Pancreas (tissue), 10 donors: ENCODE measurements around the gene RAI1. TPM values are rescaled to one million over a fixed set of nuclear protein-coding genes. Genes with fewer than 3 reads are reported as not detected.

Experiments used
- ATAC-seq, 4 donors: fragments of 200-7000 bp; cut with Tn5 transposase; one replicate each; pipeline versions ENCODE4 v1.8.0 to v1.9.1; 2020; ENCODE audit warnings: mild to moderate bottlenecking in 4 of 4, moderate library complexity in 4 of 4
- DNase-seq, 6 donors: peaks; one replicate each; pipeline ENCODE4 v3.0.0-alpha.2; 2020
- FAIRE-seq: peaks from 2 replicates; lab custom pipeline; 2012; peaks lifted over from hg19 to GRCh38; lab: Jason Lieb, UNC
- H3K27ac ChIP-seq, 4 donors: fragments of 200-600 bp; sonication (generic); 1 replicate in 3 of 4; 2 replicates in 1 of 4; pipeline versions ENCODE4 v1.5.0 to v1.8.0; 2020
- H3K27me3 ChIP-seq, 4 donors: fragments of 200-600 bp; one replicate each; pipeline ENCODE4 v1.8.0; 2021
- H3K36me3 ChIP-seq, 3 donors: fragments of 200-600 bp; sonication (generic) in 1 of 3; one replicate each; pipeline versions ENCODE4 v1.5.0 to v1.8.0; 2020 to 2021
- H3K4me1 ChIP-seq, 3 donors: fragments of 200-600 bp; one replicate each; pipeline ENCODE4 v1.8.0; 2021
- H3K4me3 ChIP-seq, 4 donors: fragments of 200-600 bp; sonication (generic) in 2 of 4; one replicate each; pipeline versions ENCODE4 v1.5.0 to v1.8.0; 2020 to 2021
- H3K9me3 ChIP-seq, 4 donors: fragments of 200-600 bp; one replicate each; pipeline ENCODE4 v1.8.0; 2021
- WGBS, 2 donors: extraction: QIAGEN DNeasy Blood & Tissue Kit; methylation state at CpG; one replicate each; pipeline ENCODE4 v1.1.7; 2013; 5-methylcytosine and 5-hydroxymethylcytosine counted together
- intact Hi-C, 3 donors: fragments of 100-400 bp; cut with DNase I; formaldehyde crosslinking; loops; one replicate each; pipeline versions ENCODE4 v1.11.1 to v1.14.2; 2022
- polyA plus RNA-seq, 2 donors: library from polyadenylated mRNA; stranded (reverse); fragments of 200-250 nt; gene quantifications; one replicate each; pipeline ENCODE4 v1.2.3, GENCODE V29; 2013
- total RNA-seq, 6 donors: library from RNA; stranded (reverse); fragmentation: NEBNext Ultra II Directional in 4 of 6; extraction: Animal tissue kit (Norgen Biotek cat#: 25700) in 4 of 6; gene quantifications; one replicate each; pipeline versions ENCODE4 v1.2.1 to v1.2.4, GENCODE V29; 2021 to 2023
- TF ChIP-seq, protein P1 (sequence below), 4 donors: fragments of 200-600 bp; sonication (generic) in 3 of 4; IDR thresholded peaks; one replicate each; pipeline versions ENCODE4 v1.5.0 to v1.8.0; 2021; ENCODE audit warnings: antibody characterized with exemption in 4 of 4
- donor health status: healthy with polysubstance abuse.
- donor health status: DM: no; HTN: no; CAD: no; lungs with moderate emphysema.
- donor health status: DM: no; HTN: no; CAD: no.
- donor health status: control.
- donor health status: control.
- donor health status: Bipolar disorder and iron deficiency.
- donor health status: DM: yes; HTN: yes; CAD: no.
- donor health status: DM: no; HTN: no; CAD: no.
- donor health status: DM: no; HTN: no; CAD: no.
- donor health status: DM: yes; HTN: yes; CAD: no.

RAI1 gene
- total and polyA plus RNA-seq, 8 donors, result 12.1 to 23.9 (median 16.7) TPM

DNA sequence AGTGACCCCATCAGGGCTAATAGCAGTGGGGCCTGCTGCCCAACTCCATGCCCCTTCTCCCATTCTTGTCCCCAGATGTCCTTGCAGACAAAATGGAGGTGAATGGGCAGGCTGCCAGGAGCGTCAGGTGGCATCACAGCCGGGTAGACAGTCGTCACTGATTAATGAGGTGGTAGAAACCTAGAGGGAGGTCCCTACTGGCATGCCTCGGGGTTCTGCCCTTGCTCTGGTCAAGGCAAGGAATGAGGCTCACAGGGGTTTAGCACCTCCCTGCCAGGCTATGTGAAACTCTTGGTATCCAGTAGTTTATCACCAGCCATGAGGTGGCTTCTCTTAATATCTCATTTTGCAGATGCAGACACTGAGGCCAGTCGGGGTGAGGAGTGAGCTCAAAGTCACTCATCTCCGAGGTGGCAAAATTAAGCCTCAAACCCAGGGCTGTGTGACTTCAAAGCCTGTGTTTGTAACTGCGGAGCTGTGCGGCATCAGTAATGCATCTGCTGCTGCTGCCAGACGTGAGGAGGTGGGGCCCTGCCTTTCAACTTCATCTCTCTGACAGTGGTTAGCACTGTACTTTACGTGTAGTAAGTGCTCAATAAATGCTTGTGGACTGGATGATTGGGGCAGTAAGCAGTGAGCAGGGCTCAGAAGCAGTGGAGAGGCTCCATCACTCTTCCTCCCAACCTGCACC is 21.3 kb downstream of the RAI1 start:
- peak in 1 of 6 donors; percentile 56 for DNase-seq
- ATAC-seq, result no peak
- no peak for FAIRE-seq
- Histone ChIP-seq H3K4me1 (peaks cover 0 to 10% (median 6%) of the 10 kb centered on the region in 3 donors), H3K27me3 (no peaks in the 10 kb centered on the region), H3K27ac (peak overlapping the region in 1 of 4 donors; percentile 28), H3K9me3 (no peaks in the 10 kb centered on the region), H3K36me3 (no peaks in the 10 kb centered on the region), H3K4me3 (no peak overlapping the region)
- intact Hi-C loops, result no loop called here
- 66 to 67% methylated on average over 10 of the region's 10 CpGs for WGBS, 2 donors
- TF ChIP-seq, protein P1, sequence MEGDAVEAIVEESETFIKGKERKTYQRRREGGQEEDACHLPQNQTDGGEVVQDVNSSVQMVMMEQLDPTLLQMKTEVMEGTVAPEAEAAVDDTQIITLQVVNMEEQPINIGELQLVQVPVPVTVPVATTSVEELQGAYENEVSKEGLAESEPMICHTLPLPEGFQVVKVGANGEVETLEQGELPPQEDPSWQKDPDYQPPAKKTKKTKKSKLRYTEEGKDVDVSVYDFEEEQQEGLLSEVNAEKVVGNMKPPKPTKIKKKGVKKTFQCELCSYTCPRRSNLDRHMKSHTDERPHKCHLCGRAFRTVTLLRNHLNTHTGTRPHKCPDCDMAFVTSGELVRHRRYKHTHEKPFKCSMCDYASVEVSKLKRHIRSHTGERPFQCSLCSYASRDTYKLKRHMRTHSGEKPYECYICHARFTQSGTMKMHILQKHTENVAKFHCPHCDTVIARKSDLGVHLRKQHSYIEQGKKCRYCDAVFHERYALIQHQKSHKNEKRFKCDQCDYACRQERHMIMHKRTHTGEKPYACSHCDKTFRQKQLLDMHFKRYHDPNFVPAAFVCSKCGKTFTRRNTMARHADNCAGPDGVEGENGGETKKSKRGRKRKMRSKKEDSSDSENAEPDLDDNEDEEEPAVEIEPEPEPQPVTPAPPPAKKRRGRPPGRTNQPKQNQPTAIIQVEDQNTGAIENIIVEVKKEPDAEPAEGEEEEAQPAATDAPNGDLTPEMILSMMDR (IDR thresholded peaks at IDR 0.05), result no peak

DNA sequence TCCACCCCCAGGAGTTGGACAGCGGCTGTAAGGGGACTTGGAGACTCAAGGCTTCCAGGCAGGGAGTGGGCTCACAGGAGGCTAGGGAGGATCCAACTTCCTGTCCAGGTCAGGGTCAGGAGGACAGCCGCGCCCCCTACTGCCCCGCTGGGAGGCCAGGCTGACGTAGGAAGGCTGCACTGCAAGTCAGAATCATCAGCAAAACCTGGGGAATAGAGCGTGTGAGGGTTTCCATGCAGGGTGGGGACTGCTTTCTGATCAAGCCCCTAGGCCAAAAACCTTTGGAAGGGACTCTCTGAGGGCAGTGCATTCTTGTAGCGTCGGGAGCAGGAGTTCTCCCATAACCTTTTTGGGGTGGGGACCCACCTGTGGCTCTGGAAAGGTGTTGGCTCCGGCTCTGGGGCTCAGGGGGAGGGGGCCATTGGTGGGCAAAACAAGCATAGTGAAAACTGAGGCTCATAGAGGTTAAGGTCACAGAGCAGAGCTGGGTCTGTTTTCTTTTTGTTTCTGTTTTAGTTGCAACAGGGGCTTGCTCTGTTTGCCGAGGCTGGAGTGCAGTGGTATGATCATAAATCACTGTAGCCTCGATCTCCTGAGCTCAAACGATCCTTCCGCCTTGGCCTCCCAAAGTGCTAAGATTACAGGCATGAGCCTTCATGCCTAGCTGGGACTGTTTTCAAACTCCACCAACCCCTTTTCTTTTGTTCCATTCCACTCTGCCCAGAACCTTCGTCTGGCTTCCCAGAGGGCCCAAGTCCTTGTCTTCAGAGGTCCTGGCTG is 22.1 kb downstream of the RAI1 start:
- FAIRE-seq (no peak), DNase-seq (no peak), ATAC-seq (peak in 1 of 4 donors; percentile 24)
- TF ChIP-seq, protein P1 (IDR thresholded peaks at IDR 0.05), result no peak
- Histone ChIP-seq H3K27ac (peak overlapping the region in 1 of 4 donors; percentile 28), H3K9me3 (no peaks in the 10 kb centered on the region), H3K27me3 (no peaks in the 10 kb centered on the region), H3K4me3 (no peak overlapping the region), H3K4me1 (peaks cover 0 to 10% (median 4%) of the 10 kb centered on the region in 3 donors), H3K36me3 (no peaks in the 10 kb centered on the region)
- intact Hi-C loops, result no loop called here
- WGBS, 2 donors, result 70 to 72% methylated on average over 14 of the region's 14 CpGs

DNA sequence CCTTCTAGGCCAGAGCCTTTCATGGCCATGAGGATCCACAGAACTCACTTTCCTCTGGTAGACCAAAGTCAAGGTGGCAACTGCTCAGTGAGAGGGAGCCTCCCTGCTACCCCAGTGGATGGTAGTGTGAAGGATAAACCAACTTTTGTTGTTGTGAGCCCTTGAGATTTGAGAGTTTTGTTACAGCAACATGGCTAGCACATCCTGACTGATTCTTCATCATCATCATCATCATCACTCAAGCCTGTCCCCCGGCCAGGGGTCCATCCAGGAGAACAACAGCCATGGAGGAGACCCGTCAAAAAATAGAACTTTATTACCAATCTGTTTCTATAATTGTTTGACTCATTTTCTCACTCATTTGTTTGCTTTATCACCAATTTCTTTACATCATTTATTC is 23.7 kb downstream of the RAI1 start:
- Histone ChIP-seq H3K27ac (no peak overlapping the region), H3K9me3 (no peaks in the 10 kb centered on the region), H3K27me3 (no peaks in the 10 kb centered on the region), H3K4me1 (peaks cover 0 to 10% (median 4%) of the 10 kb centered on the region in 3 donors), H3K4me3 (no peak overlapping the region), H3K36me3 (no peaks in the 10 kb centered on the region)
- TF ChIP-seq, protein P1 (IDR thresholded peaks at IDR 0.05), result no peak
- 96 to 98% methylated on average over 2 of the region's 2 CpGs for WGBS, 2 donors
- no peak for ATAC-seq
- intact Hi-C loops, result no loop called here
- DNase-seq, result no peak
- FAIRE-seq, result no peak

- no peaks in the 10 kb centered on the region for H3K9me3 ChIP-seq
- intact Hi-C loops, result no loop called here
- TF ChIP-seq, protein P1 (IDR thresholded peaks at IDR 0.05), result no peak
- no peaks in the 10 kb centered on the region for H3K27me3 ChIP-seq
- no peak for DNase-seq
- H3K4me3 ChIP-seq, result no peak overlapping the region
- no peak for ATAC-seq
- FAIRE-seq, result no peak
- H3K27ac ChIP-seq, result no peak overlapping the region
- WGBS, 2 donors, result 89 to 93% methylated on average over 12 of the region's 12 CpGs
- no peaks in the 10 kb centered on the region for H3K36me3 ChIP-seq
- peaks cover 5 to 18% (median 7%) of the 10 kb centered on the region in 3 donors for H3K4me1 ChIP-seq
Measured at GRCh38 chr17:17706140-17707060, 25.1 kb downstream of the RAI1 start.
